RPMI7951 (cell line): ENCODE measurements around the gene RGPD6. TPM values are rescaled to one million over a fixed set of nuclear protein-coding genes. Genes with fewer than 3 reads are reported as not detected.
"Not testable (repeated sequence)": the region's sequence is repeated elsewhere in the genome, so short reads cannot be mapped to it uniquely, and the experiment has no call there.

Source experiments
- DNase-seq: peaks from one replicate; pipeline ENCODE4 v3.0.0-alpha.2; 2012; ENCODE audit warnings: low read depth
- total RNA-seq: library from RNA; depleted of rRNA; stranded (reverse); fragments of >200 nt; shearing (Covaris generic); gene quantifications from 2 replicates; pipeline ENCODE4 v1.2.3, GENCODE V29; 2014; rRNA removed

The RGPD6 gene
- 15.1 and 20.1 TPM in 2 replicates for total RNA-seq

DNA sequence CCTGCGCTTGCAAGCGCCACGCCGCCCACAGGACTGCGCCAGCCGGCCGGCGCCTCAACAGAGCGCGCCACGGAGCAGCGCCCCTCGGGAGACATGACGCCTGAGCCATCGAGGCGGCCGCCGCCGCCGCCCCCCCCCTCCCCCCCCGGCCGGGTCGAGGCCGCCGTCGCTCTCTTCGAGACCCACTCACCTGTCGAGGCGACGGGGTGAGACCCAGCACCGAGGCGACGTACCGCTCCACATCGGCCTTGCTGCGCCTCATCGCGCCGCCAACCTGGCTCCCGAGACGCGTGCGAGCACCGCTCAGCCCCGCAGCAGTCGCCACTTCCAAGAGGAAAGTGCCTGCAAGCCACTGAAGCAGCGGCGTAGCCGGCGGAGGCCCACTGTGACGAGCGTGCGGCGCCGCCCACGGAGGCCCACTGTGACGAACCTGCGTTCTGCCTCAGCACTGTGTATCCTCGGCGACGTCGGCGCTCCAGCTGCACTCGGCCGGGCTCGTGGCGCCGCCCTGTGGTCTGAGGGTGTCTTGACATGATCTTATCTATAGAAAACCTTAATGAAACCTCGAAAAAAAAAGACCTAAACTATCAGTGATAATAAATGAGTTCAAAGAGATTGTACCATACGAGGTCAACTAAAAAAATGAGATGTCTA, at the start of gene RGPD6:
RGPD6 (minus strand) TSS at position 460 of the 654 bp plus-strand sequence; CDS start at position 262, 198 bp downstream.
- not testable (repeated sequence) for DNase-seq

DNA sequence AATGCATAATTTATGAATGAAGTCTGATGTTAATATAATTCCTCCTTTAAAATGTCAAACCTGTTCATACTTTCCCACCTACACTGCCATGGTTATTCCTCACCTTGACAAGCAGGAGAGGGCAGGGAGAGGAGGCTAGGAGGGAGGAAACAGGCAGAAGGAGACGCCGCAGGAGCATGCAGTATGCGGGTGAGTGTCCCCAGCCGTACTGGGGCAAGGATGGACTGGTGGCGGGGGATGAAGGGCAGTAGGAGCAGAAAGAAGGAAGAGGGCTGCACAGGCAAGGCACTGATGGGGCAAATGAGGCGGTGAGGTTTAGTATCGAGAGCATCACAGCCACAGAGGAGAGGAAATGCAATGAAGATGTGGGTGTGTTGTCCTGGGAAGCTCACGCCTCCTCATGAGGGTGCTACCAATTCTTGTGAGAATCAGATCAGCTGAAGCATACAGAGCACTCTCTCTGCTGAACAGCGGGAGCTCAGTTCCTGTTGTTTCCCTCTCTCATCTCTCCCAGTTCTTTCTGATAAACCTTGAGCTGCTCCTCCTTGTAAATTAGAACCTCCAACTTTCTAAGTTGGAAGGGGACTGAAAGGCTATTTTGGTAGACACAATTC, 42.4 kb upstream of the RGPD6 start:
- DNase-seq, result not testable (repeated sequence)

DNA sequence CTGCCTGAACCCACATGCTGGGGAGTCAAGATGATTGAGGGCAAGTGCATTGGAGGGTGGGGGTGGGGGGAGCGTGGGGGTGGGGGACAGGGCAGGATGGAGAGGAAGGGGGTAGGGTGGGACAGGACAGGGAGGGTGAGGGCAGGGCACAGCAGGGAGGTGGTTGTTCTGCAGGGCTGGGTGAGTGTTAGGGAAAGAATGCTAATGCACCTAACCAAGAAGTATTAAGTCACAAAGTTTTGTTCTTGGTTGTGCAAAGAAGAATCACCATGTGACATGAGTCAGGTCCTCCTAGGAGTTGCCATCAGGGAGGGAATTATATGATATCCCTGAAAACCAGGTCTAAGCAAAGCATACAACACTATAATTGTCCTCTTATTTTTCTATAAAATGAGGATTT, 36.9 kb upstream of the RGPD6 start:
- not testable (repeated sequence) for DNase-seq

DNA sequence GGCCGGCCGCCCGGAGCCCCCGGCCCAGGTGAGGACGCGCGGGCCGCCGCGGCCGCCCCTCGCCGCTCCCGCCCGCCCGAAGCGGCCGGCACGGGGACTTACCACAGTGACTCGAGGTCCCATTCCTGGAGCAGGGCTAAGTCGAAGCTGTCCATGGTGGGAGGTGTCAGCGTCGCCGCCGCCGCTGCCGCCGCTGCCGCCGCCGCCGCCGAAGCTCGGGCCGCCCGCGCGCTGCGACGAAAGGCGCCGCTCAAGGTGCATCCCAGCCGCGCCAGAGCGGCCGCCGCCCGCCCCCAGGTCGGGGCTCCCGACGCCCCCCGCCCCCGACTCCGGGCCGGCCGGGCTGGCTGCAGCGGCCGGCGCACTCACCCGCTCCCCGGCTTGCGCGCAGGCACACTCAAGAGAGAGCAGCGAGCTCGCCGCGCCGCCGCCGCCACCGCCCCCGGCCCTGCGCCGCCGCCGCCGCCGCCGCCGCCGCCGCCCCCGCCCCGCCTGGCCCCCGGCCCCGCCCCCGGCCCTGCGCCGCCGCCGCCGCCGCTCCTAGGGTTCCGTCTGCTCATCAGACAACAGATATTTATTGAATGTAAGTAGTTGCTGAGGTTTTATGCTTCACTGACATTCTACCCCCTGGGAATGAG, 33.7 kb upstream of the RGPD6 start:
- not testable (repeated sequence) for DNase-seq

DNA sequence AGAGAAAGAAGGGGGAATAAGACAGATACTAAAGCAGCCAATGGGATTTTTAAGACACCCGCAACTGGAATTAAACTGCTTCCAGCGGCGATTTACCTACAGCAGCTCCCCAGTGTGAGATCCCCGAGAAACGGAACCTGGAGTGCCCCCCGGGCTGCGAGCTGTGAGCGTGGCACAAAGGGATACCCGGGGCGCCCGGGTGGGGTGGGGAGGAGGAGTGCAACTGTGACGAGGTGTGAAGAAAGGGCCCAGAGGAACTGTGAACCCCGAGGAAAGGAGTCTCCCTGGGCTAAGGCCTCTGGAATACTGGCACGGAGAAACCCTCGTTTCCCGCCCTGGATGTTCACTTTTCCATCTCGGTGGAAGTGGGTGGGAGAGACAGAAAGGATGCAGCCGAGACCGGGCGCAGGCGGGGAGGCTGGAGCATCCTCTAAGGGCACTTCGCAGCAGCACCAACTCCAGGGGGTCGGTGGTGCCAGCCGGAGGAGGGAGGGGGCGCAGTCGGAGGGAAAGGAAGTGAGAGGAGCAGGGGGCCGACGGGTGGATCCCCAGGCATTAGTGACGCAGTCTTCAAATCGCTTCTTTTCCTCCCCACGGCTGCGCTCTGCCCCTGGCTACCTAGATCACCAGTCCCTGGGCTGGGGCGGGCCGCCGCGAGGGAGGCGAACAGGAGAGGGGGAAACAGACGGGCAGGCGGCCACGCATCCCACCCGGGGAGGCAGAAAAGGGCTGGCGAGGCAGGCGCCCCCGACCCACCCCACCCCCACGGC, 33.0 kb upstream of the RGPD6 start:
- DNase-seq, result not testable (repeated sequence)

DNA sequence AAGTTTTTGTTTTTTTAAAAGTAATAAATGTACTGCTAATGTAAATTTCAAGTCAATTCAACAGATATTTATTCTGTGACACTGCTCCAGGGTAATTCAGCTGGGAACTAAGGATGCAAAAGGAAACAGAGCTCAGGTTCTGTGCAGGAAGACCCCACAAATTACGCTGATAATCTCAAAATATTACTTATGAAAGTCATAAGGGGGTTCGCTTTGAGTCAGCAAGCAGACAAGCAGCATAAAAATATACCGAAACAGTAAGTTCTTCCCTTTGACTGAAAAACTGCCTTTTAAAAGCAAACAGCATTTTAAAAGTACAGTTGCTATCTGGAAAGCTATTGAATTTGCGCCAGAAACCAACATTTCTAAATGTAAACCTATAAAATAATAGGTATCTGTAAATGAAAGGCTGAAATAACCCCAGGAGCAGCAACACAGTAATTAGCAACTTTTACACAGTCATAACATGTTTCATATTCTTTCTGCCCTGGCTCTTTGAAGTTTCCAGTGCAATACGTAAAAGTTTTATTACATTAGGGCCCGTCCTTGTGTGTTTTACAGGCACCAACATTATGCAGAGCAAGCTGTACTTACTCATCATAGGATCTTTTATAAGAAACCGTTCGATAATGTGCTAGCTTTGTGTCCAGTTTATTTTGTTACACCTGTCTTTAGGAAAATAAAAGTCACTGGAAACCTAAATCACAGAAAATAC, 31.9 kb upstream of the RGPD6 start:
- DNase-seq, result not testable (repeated sequence)

DNA sequence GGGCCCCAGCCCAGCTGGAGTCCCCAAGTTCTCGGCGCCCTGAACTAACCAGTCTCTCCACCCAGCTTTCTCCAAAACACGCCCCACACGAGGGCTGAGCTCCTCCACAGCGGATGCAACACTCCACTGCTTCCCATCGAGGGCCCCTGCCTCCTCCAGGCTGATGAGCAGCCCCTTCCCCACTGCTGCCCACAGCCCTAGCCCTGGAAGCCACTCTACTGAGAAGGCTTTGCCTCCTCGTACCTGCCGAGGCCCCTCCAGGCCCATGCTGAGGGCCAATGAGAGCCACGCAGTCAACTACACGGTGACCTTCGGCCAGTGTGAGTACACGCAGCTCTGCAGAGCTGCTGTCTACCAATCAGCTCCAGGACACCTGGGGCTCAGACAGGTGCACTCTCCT, 28.0 kb upstream of the RGPD6 start:
- not testable (repeated sequence) for DNase-seq

DNA sequence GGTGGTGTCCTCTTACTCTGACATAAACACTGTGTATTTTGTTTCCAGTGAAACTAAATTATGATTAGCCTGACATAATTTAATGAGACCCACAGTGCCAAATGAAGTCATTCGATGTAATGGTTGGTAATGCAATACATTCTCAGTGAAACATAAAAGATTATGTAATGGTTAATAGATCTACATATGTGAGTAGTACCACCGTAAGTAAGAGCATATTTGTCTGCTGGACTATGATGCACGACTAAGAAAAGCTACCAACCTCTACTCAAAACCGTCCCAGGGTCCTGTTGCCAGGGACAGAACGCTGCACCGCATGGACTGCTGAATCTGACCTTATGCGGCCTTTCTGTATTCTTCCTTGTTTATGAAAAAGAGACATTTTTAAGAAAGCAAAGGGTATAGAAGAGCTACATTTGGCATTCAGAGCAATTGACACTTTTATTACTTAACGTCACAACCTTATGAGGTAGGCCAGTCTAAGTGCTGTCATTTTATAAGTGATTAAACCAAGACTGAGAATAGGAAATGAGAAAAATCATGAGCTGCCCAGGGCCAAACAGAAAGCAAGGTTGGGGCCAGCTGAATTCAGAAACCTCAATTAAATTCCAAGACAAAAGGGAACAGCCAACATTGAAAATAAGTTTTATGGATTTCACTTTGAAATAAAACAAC, 27.0 kb upstream of the RGPD6 start:
- not testable (repeated sequence) for DNase-seq

DNA sequence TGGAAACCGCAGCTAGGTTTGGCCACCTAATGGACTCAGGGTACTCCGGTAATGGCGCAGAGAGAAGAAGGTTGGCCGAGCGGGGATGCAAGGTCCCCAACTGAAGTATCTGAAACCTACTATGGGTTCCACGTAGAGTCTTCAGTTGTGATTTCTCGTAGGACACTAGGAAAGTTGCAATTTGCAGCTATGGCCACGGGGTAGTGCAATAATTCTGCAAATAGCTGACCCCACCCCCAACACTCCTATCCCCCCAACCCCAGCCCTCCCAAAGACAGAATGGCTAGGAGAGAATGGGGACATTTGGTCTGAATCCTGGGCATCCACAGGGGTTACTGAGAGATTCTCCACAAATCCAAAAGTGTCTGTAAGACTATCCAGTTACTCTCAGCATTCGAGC, 25.1 kb upstream of the RGPD6 start:
- DNase-seq, result not testable (repeated sequence)

DNA sequence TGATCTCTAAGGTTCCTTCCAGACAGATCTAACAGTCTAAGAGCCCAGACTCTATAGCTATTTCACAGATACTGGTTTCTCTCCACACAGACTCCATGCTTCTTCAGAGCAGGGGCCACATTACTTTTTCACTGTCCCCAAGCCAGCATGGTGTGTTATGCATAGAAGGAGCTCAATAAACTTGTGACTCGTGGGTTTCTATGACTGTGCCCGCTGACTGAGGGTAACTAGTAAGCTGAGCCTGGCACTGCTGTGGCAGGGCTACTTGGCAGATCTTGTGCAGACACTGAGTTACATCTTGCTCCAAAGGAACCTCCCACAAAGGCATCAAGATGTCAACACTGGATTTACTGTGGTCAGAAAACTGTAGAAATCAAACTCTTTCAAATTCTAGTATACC, 15.0 kb upstream of the RGPD6 start:
- not testable (repeated sequence) for DNase-seq

DNA sequence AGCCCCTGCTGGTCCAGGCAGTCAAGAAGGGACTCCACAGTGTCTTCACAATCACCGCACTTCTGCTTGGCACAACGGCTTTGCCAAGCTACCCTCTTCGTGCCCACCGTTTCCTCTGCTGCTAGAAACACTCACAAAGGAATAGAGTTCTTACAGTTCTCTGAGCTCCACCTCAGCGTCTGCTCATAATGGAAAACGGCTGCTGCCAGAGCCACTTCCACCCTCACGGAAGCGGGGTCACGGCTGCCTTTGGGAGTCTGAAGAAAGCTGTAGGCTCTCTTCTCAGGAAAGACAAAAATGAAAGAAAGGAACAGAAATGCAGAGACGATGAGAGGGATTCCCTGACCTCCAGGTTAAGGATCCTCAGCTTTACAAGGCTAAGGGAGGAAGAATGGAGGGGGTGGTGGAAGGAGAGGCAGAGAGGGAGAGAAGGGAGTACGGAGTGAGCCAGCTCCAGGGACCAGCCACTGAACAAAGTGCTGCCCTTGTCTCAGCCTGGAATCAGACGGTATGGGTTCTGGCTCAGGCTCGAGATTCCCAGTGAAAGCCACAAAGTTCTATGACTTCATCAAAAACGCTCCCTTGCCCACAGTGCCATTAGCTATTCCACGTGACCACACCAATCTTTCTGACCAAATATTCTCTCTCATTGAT, 12.8 kb upstream of the RGPD6 start:
- DNase-seq, result not testable (repeated sequence)

DNA sequence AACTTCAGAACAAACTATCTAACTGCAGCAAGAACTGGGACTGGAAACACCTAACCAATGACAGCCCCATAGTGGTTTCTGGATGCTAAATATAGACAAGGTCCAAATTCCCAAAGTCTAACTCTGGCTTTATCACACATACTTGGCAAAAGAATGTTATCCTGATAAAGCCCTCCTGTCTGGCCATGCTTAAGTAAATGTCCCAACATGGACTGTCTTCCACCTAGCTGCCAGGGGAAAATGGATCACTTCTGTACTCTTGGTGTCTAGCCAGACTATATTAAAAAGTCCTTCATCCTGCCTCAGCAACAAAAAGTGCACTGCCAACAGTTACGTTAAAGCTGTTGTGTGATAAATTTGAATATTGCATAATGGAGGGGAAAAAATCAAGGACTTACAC, 11.5 kb upstream of the RGPD6 start:
- not testable (repeated sequence) for DNase-seq

DNA sequence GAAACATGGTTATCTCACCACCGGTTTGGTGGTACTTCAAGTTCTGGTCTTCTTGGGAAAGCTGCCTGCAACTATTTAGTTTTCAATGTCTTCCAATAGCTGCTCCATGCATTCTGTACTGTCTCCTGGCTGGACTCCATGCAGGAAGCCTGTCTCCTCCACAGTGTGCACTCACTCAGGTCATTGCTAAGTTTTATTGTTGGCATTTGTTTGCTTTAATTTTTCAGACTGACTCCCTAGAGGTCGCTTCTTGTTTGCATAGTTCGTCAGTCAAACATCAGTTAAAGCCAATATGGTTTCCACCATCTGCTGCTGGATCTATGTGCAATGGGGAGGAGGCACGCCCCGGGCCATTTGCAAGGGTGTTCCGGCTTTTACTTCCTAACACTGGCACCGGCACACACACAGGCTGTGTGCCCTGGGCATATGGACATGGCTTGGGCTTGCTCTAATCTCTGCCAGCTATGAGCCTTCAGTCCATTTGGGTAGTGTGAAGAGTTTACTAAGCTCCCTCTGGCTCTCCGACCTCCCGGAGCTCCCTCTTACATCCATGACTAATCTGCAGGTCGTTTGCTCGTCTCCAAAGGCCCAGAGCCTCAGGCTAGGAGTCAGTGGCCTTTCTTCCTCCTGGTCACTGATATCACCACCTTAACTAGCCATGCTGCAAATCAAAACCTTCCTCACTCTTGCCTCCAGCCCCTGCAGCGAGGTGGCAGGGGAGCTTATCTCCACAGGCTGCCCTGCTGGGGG, 2.4 kb upstream of the RGPD6 start:
- not testable (repeated sequence) for DNase-seq

DNA sequence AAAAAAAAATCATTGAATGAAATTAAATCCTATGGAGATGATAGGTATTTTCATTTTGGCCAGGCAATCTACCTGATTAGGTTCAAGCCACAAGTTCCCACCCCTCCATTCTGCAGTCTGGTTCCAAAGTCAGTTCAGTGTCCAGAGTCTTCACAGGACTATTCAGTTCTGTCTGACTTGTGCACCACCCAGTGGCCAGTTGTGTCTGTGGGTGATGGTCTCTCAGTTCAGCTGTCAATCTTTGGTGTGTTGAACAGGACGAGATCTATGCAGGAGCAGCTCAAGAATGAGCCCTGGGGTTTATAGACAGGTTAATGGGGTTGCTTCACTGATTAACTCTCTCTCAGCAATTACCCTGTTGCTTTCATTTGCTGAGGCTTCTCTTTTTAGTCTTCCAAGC, 1.4 kb upstream of the RGPD6 start:
- DNase-seq, result not testable (repeated sequence)

DNA sequence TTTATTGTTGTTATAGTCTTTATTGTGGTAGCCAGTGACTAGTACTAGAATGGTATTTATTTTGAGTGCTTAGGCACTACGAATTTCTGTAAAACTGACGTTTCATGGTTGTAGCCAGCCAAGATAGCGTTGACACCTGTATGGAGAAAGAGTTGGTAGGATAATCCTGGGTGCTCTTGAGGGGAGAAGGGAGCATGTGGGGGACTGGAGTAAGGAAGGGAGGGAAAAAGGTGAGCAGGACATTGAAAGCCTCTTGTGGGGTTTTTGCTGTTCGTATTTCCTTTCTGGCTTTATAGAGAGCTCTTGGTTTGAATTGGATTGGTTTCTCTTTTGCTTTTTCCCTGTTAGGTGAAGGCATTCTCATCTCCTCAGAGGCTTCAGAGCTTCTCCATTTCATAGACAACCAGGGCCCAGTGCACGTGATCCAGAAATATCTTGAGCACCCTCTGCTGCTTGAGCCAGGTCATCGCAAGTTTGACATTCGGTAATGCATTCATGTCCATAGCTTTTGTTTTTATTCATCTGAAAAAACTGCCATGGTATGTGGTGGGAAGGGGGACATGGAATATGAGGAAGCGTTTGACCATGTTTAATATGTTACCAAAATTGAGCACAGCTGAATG, 77.2 kb downstream of the RGPD6 start:
- not testable (repeated sequence) for DNase-seq

DNA sequence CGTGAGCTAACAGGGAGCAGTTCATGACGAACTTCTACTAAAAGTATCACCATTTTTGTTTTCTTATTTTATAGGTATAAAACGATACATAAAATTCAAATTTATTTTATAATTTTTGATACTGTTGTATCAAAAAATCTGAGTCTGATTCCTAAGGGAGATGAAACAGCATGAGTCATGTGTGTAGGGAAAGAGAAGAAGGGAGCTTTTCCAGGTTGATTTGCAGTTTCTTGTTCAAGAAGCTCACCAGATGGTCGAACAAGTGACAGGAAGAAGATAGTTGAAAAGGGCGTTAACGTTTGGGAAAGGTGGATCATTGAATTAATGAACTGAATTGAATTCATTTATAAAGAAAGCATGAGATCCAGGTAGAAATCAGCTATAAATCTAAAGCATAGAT, 81.0 kb downstream of the RGPD6 start:
- not testable (repeated sequence) for DNase-seq

DNA sequence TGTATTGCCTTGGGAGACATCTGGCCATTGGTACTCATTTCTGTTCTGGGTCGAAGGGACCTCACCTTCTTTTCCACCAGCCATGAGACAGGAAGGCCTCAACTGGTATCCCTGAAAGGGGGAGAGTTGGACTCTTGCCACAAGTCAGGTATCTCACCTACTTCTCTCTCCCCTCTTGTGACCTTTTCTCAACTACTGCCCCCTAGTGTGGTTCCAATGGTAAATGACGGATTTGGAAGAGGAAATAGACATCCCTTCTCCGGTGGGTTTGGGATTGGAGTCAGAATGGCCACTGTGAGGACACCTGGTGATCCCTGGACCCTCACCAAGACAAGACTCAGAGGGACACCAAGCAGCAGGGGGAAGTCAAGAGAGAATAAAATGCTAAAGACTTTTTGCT, 82.5 kb downstream of the RGPD6 start:
- DNase-seq, result not testable (repeated sequence)

DNA sequence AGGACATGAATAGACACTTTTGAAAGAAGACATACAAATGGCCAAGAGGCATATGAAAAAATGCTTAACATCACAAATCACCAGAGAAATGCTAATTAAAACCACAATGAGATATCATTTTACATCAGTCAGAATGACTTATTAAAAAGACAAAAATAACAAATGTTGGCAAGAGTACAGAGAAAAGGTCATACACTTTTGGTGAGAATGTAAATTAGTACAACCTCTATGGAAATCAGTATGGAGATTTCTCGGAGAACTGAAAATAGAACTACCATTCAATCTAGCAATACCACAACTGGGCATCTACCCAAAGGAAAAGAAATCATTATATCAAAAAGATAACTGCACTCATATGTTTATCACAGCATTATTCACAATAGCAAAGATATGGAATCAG, 88.0 kb downstream of the RGPD6 start:
- DNase-seq, result not testable (repeated sequence)

DNA sequence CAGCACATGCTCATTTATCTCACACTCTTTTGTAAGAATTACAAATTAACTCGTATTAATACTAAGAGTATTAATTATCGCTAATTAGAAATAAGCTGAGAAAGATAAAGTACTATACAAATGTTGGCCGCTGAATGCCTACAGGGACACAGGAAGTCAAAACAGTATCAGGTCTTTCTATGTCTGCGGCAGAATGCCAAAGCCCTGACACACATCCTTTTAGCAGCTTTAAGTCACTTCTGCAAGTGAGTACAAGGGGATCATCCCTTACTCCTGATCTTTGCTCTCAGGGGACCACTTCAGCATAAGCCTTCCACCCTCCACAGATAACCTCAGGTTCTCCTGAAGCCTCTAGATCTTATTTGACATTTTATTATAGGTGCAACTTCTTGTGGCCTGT, 94.3 kb downstream of the RGPD6 start:
- DNase-seq, result not testable (repeated sequence)
